ENCODE results near the gene RICTOR.

RICTOR gene

DNA sequence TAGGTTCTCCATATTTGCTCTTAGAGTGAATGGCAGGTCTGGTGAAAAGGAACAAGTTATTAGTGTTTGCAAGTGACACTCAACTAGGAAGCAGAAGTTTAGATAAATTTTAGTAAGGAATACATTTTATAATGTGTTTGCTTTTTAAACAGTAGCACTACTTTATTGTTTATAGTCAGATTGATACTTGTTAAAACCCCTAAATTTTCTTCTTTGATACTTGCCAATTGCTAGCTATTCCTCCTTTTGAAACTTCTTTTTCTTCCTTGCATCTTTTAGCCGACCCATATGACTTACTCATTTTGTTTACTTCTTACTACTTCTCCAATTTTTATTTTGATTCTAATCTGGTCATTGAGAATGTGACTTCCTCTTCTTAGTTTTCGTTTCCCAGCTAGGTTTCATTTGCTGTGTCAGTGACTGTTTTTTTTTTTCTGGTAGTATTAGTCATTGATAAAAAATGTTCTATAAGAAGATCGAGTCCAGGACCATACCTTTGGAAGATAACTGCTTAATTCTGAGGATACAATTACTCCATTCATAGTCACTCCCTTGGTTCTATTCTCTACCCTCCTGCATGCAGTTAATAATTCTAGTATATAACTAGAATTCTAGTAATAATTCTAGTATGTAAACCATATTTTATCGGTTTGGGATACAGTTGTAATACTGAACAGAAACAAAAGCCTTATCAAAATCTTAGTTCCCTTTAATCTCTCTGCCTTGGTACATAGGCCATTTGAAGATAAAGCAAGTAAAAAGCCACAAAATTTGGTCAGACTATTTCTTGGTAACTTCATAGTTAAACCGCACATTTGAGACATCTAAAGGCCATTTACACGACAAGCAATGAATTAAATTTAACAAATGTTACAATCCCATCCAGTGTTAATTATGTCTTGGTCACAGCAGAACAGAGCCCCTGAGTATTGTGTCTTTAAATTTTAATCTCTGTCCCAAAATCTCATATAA is 2.8 kb upstream of the RICTOR start:
- no peak for ATAC-seq
- Mint-ChIP-seq H3K27ac (no peak overlapping the region), H3K36me3 (no peaks in the 10 kb centered on the region), H3K9me3 (no peaks in the 10 kb centered on the region), H3K4me3 (peak overlapping the region; percentile 4), H3K27me3 (no peaks in the 10 kb centered on the region), H3K4me1 (peaks cover 29% of the 10 kb centered on the region)

DNA sequence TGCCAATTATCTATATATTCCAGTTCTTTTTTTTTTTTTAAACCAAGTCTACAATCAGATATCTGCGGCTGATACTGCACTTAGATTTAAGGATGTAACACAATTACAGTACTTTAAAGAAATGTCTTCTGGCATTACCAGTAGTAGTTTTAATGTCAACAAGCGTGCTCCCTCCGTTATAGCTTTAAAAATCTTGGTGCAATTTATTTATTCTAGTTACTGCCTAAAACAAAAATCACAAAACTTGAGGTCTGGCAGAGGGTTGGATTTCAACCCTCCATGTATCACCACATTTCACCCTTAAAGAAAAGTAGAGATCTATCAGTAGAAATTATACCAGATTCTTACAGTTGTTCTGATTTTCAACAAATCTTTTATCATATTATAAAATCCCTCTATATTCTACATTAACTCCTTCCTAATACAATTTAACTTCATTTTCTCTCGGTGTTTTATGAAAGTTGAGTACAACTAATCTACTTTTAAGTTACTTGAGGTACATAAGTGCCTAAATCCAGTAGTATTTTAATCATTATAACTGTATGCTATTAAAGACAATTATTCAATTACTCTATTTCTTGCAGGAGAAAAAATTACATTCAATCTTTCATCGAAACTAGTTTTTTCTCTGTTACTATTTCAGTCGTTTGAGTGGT is 2.0 kb upstream of the RICTOR start:
- no peak overlapping the region for H3K27ac Mint-ChIP-seq
- H3K36me3 Mint-ChIP-seq: no peaks in the 10 kb centered on the region
- no peaks in the 10 kb centered on the region for H3K9me3 Mint-ChIP-seq
- no peaks in the 10 kb centered on the region for H3K27me3 Mint-ChIP-seq
- no peak overlapping the region for H3K4me3 Mint-ChIP-seq
- no peak for ATAC-seq
- H3K4me1 Mint-ChIP-seq: peaks cover 33% of the 10 kb centered on the region

DNA sequence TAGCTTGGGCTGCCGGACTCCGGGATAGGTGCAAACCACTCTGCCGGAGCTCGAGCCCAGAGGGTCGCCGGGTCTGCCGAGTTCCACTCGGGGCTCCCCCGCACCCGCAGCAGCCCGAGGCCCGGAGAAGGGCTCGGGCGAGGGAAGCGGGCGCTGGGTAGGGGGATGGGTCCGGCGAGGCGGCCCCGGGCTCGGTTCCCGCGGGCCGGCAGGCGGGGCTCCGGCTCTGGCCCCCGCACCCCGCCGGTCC is 507 bp downstream of the RICTOR start:
- H3K27ac Mint-ChIP-seq: peak overlapping the region; percentile 80
- H3K36me3 Mint-ChIP-seq: peaks cover 10% of the 10 kb centered on the region
- peak; percentile 70 for ATAC-seq
- H3K27me3 Mint-ChIP-seq: no peaks in the 10 kb centered on the region
- H3K4me1 Mint-ChIP-seq: peaks cover 37% of the 10 kb centered on the region
- H3K9me3 Mint-ChIP-seq: no peaks in the 10 kb centered on the region
- peak overlapping the region; percentile 89 for H3K4me3 Mint-ChIP-seq

DNA sequence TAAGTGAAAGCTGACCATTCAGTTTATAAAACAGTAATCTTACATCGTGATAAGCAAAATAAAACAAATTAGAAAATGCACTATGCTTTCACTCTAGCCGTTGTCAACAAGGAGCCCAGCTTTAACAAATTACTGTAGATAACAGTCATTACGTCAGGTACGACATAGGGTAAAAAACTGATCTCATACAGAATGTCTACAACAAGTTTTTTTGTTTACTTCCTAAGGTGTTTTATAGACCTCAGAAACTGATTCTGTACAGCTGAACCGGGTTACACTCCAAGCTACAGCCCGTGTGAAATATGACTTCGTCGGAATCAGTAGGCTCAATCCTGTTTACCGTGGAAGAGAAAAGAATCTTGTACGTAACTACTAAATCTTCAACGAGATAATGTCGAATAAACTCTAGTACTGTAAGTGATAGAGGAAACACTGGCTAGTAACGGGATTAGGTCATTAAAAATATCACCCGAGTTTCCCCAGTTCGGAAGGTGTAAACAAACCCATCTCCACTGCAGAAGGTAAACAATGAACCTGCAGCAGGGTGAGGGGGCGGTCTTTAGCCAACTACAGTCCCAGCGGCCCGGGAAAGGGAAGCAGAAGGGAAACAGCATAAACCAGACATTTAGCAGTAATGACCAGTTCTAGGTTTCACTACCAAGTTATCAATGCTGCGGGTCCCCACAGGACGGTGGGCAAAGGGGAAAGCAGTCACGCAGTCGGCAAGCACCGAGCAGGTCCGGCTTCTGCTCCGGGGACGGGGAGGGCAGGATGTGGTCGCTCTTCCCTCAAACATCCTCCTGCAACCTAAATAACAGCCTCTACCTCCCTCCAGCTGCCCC is 1.1 kb downstream of the RICTOR start:
- Mint-ChIP-seq H3K36me3 (peaks cover 15% of the 10 kb centered on the region), H3K27ac (peak overlapping the region; percentile 80)

DNA sequence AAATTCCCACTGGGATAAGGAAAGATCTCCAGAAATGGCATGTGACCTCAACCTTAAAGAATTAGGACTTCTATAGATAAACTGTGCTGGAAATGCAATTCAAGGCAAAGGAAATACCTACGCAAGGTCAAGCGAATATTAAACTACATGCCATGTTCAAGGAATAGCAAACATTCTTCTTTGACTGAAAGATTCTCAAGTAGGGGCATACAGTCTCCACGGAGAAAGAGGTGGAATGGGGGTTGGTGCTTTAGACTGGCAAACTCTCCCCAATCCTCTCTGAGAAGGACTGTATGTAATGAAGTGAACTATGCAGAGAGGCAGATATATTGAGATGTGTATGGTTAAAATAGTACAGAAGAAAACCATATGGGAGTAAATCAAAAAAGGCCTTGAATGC is 6.1 kb downstream of the RICTOR start:
- ATAC-seq: no peak
- no peaks in the 10 kb centered on the region for H3K27me3 Mint-ChIP-seq
- no peak overlapping the region for H3K27ac Mint-ChIP-seq
- H3K9me3 Mint-ChIP-seq: peaks cover 11% of the 10 kb centered on the region
- no peak overlapping the region for H3K4me3 Mint-ChIP-seq
- peaks cover 49% of the 10 kb centered on the region for H3K36me3 Mint-ChIP-seq
- H3K4me1 Mint-ChIP-seq: peaks cover 53% of the 10 kb centered on the region

More for the DNA sequence above, 1.1 kb downstream of the RICTOR start:
- Mint-ChIP-seq H3K4me1 (peaks cover 42% of the 10 kb centered on the region), H3K9me3 (no peaks in the 10 kb centered on the region), H3K4me3 (peak overlapping the region; percentile 89), H3K27me3 (no peaks in the 10 kb centered on the region)
- ATAC-seq: peak; percentile 66

DNA sequence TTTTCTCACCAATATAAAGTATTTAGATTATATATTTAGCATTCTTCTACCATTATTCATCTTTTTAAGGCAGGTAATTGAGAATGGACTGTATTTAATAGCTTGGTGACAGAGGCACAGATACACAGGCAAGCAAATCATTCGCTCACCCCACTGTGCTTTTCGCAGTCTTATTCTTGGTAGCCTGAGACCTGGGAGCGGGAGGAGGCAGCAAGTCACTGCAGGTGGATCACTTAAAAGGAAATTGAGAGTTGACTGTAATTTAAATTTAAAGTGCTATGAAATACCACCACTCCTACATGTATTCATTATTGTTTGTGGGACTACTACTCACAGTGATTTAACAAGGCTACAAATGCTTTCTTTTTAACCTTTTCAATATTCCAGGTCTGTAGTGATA is 9.7 kb downstream of the RICTOR start:
- H3K36me3 Mint-ChIP-seq: peaks cover 44% of the 10 kb centered on the region
- ATAC-seq: no peak
- peaks cover 54% of the 10 kb centered on the region for H3K4me1 Mint-ChIP-seq
- no peak overlapping the region for H3K27ac Mint-ChIP-seq
- H3K4me3 Mint-ChIP-seq: no peak overlapping the region
- peaks cover 11% of the 10 kb centered on the region for H3K9me3 Mint-ChIP-seq
- H3K27me3 Mint-ChIP-seq: no peaks in the 10 kb centered on the region

DNA sequence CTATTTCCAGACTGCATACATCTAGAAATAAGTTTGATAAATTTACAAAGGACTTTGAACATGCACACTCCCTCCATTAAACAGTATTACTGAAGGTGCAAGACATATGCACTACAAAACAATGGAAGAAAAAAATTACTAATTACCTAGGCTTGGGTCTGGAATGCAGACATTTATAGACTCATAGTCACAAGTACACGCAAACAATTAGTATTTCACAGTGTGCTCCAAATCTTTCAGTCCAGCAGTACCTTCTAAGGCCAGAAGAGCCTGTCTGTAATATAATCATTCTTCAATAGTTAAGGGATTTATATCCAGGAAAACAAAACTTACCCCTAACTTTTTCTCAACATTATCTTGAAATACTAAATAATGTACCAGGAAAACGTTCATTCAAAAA is 11.2 kb downstream of the RICTOR start:
- no peak for ATAC-seq

DNA sequence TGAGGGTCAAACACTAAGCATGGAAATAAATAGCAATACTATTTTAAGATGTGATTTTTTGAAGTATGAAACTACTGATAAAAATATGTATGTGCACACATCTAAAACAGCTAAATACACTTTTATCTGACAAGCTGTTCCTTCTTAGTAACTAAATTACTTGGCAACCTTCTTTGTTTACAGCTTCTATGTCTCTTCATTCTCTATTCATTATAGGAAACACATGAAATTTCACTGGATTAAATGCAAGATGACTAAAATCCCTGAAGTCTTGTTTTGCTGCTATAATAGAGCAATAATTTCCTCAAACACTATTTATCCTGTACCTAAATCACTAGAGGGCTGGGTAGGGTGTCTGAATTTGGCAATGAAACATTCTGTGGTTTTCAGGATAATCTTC is 11.7 kb downstream of the RICTOR start:
- peaks cover 51% of the 10 kb centered on the region for H3K4me1 Mint-ChIP-seq
- no peak overlapping the region for H3K27ac Mint-ChIP-seq
- no peak overlapping the region for H3K4me3 Mint-ChIP-seq
- H3K36me3 Mint-ChIP-seq: peaks cover 29% of the 10 kb centered on the region
- no peak for ATAC-seq
- peaks cover 9% of the 10 kb centered on the region for H3K9me3 Mint-ChIP-seq
- no peaks in the 10 kb centered on the region for H3K27me3 Mint-ChIP-seq

More for the DNA sequence above, 11.2 kb downstream of the RICTOR start:
- H3K36me3 Mint-ChIP-seq: peaks cover 33% of the 10 kb centered on the region
- peaks cover 54% of the 10 kb centered on the region for H3K4me1 Mint-ChIP-seq
- no peaks in the 10 kb centered on the region for H3K27me3 Mint-ChIP-seq
- no peak overlapping the region for H3K4me3 Mint-ChIP-seq
- H3K27ac Mint-ChIP-seq: no peak overlapping the region
- H3K9me3 Mint-ChIP-seq: peaks cover 11% of the 10 kb centered on the region

DNA sequence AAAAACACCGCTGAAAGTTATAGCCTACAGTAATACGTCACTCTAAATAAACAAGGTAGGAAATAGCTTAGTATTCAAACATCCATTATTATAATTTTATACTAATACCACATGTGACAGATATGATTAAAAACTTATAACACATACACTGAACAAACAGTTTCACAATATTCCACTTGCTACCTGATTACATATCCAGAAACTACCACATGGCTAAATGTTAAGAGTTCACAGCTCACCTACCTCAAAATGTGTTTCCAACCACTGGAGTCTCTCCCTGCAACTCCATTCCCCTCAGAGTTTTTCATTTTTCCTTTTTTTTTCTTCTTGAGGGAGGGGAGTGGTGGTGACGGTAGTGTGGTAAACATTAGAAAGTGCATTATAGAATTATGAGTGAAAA is 12.1 kb downstream of the RICTOR start:
- no peak overlapping the region for H3K27ac Mint-ChIP-seq

DNA sequence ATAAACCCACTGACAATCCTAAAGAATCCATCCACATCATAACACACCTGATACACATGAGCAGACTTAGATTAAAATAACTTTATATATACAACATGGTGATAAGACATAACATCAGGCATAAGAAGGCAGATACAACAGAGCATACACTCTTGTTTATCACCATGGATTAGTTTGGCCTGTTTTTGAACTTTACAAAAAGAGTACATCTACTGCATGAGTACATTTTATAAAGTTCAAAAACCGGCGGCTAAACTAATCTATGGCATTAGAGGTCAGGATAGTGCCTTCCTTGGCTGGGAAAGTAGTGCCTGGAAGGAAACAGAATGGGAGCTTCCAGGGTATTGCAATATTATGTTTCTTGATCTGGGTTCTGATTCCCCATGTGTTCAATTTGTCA is 15.1 kb downstream of the RICTOR start:
- Mint-ChIP-seq H3K36me3 (peaks cover 5% of the 10 kb centered on the region), H3K9me3 (no peaks in the 10 kb centered on the region), H3K4me1 (peaks cover 50% of the 10 kb centered on the region), H3K27me3 (no peaks in the 10 kb centered on the region), H3K4me3 (no peak overlapping the region), H3K27ac (peak overlapping the region; percentile 3)
- no peak for ATAC-seq

More for the DNA sequence above, 12.1 kb downstream of the RICTOR start:
- H3K9me3 Mint-ChIP-seq: peaks cover 6% of the 10 kb centered on the region
- H3K4me1 Mint-ChIP-seq: peaks cover 49% of the 10 kb centered on the region
- no peak for ATAC-seq
- H3K27me3 Mint-ChIP-seq: no peaks in the 10 kb centered on the region
- H3K4me3 Mint-ChIP-seq: no peak overlapping the region
- peaks cover 24% of the 10 kb centered on the region for H3K36me3 Mint-ChIP-seq

DNA sequence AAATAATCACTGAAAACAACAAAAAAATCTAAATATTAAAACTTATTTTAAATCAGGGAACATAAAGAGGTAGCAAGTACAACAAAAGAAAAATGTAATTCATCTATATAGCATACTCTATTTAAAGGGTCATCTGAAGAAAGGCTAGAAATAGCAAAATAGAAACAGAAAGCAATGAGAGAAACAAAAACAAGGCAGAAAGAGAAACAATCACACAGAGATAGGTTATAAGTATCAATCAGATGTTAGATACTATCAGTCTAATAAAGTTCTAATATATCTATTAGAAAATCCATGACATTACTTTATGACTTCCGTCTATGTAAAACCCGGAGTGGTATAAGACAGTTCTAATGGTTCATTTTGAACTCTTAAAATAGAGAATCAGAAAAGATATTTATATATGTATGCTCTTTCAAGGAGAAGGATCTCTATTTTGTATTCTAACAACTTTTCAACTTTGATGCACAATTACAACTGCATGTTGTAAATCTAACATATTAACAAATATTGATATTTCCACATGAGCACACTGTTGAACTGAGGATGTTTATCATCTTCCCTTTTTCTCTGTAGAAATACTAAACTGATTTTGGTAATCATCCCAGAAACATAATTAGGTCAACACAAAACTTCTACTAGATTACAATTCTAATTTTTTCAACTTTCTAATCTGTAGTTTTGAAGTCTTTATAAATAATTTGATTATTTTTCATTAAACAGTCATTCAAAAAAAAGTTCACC is 15.8 kb downstream of the RICTOR start:
- H3K4me3 Mint-ChIP-seq: peak overlapping the region; percentile 0
- ATAC-seq: no peak
- no peak overlapping the region for H3K27ac Mint-ChIP-seq
- H3K9me3 Mint-ChIP-seq: no peaks in the 10 kb centered on the region
- peaks cover 46% of the 10 kb centered on the region for H3K4me1 Mint-ChIP-seq
- H3K27me3 Mint-ChIP-seq: no peaks in the 10 kb centered on the region
- peaks cover 5% of the 10 kb centered on the region for H3K36me3 Mint-ChIP-seq

DNA sequence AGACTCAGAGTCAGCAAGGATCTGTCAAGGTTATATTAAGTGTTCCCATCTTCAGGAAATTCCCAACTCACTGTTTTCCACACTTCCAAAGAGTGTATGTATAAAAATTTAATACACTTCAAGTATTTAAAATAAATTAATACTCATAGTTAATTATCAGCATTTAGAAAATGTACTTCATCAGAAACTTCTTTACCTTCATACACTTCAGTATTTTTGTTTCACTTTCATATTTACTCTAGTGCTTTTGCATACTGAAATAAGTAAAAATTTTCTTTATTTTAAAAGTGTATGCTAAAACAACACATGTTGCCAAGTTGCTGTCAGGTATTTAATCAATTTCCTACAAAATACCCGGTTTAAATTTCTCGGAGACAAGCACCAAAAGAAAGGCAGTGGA is 16.5 kb downstream of the RICTOR start:
- Mint-ChIP-seq H3K9me3 (no peaks in the 10 kb centered on the region), H3K36me3 (peaks cover 5% of the 10 kb centered on the region), H3K27ac (no peak overlapping the region), H3K27me3 (no peaks in the 10 kb centered on the region), H3K4me1 (peaks cover 42% of the 10 kb centered on the region), H3K4me3 (peak overlapping the region; percentile 0)
- ATAC-seq: no peak

DNA sequence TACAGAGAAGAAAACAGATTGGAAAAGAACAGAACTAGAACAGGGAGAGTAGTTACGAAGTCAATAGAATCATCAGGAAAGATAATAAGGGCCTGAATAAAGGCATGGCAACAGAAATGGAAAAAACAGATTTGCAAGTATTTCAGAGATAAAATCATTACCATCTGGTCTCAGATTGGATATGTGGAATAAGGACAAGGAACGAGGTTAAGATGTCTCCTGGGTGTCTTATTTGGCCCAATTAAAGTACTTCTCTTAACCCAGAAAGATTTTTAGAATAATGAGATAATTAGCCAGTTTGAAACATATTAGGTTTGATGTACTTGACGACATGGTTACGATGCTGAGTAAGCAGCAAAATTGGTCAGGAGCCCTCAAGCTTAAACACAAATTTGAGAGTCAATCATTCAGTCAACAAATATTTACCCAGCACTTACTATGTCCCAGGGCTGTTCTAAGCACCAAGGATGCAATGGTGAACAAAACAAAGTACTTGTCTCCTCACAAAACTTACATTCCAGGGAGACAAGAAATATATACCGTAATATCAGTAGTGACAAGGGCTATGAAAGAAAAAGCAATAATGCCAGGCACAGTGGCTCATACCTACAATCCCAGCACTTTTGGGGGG is 18.3 kb downstream of the RICTOR start:
- no peak for ATAC-seq
- no peaks in the 10 kb centered on the region for H3K9me3 Mint-ChIP-seq
- H3K36me3 Mint-ChIP-seq: peaks cover 5% of the 10 kb centered on the region
- no peak overlapping the region for H3K27ac Mint-ChIP-seq
- H3K27me3 Mint-ChIP-seq: no peaks in the 10 kb centered on the region
- peaks cover 41% of the 10 kb centered on the region for H3K4me1 Mint-ChIP-seq
- no peak overlapping the region for H3K4me3 Mint-ChIP-seq

DNA sequence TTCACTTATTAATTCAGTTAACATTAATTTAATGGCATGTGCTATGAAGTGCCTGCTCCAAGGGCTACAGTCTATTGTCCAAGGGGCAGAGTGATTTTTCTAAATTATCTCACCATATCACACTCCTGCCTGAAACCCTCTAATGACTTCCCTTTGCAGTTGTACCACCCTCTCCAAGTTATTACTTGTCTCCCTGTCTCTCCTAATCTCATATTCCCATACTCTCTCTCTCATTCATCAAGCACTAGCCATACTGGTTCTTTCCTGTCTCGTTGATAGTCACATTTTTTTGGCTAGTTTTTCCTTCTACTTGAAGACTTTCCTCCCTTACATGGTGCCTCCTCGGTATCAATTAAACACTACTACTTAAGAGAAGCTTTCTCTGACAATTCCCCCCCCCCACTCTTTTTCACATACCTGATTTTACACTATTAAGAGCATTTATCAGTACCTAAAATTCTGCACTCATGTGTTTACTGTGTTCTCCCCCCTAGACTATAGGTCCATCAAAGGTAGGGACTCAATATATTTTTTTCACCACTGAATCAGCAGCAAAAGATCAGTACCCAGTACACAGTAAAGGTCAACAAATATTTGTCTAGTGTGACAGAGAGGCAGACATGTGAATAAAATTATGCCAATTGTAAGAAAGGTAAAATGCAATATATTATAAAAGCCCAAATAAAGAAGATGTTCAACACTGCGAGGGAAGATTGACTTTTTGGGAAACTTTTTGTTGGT is 19.0 kb downstream of the RICTOR start:
- Mint-ChIP-seq H3K27me3 (no peaks in the 10 kb centered on the region), H3K36me3 (peaks cover 5% of the 10 kb centered on the region), H3K4me1 (peaks cover 48% of the 10 kb centered on the region), H3K9me3 (no peaks in the 10 kb centered on the region), H3K27ac (no peak overlapping the region), H3K4me3 (no peak overlapping the region)
- no peak for ATAC-seq
